Caco-2 (cell line): Measurements from ENCODE around the gene HOXB2. TPM values are rescaled to one million over a fixed set of nuclear protein-coding genes. Genes with fewer than 3 reads are reported as not detected.
A peak's percentile ranks its signal among the peaks of the same experiment; 100 is the strongest.

Experiments
- BruUV-seq: library from RNA; stranded (reverse); fragments of 400-500 nt; replicated peaks from 2 replicates; lab custom pipeline; 2021; lab: Mats Ljungman, UMichigan
- CTCF ChIA-PET: fragments of 300-600 bp; sonication (Branson Sonifier 250); formaldehyde crosslinking; loops from one replicate; lab custom pipeline; 2022; ENCODE audit warnings: antibody characterized with exemption; lab: Charles Lee
- POLR2A ChIA-PET: fragments of 300-600 bp; sonication (Branson Sonifier 250); formaldehyde crosslinking; loops from one replicate; lab custom pipeline; 2022; ENCODE audit warnings: antibody characterized with exemption; lab: Charles Lee
- DNase-seq, 2 experiments: peaks; one replicate each; pipeline versions ENCODE4 v3.0.0 to v3.0.0-alpha.2; 2020 to 2022
- H3K27me3 ChIP-seq: replicated peaks from 2 replicates; pipeline ENCODE4 v1.6.0; 2011; ENCODE audit warnings: low read length; ENCODE audit not compliant: control insufficient read depth, insufficient read depth
- H3K36me3 ChIP-seq: 2 replicates; pipeline ENCODE4 v1.5.1; 2011; ENCODE audit warnings: low read length; ENCODE audit not compliant: control insufficient read depth, insufficient read depth
- H3K4me1 ChIP-seq: fragments of 250-450 bp; sonication (Bioruptor Pico); 2 replicates; pipeline ENCODE4 v1.5.1; 2020; ENCODE audit warnings: mild to moderate bottlenecking
- H3K4me3 ChIP-seq: 2 replicates; pipeline ENCODE4 v1.5.1; 2011; ENCODE audit warnings: low read depth, mild to moderate bottlenecking, control low read depth, low read length
- H3K9me3 ChIP-seq: fragments of 250-450 bp; sonication (Bioruptor Pico); 2 replicates; pipeline ENCODE4 v1.5.1; 2020; ENCODE audit warnings: mild to moderate bottlenecking, moderate library complexity
- H3K27ac Mint-ChIP-seq: one replicate; pipeline ENCODE4 v1.8.0; 2022; ENCODE audit warnings: mixed read lengths; ENCODE audit not compliant: unreplicated experiment
- H3K27me3 Mint-ChIP-seq: one replicate; pipeline ENCODE4 v1.8.0; 2022; ENCODE audit warnings: mixed read lengths; ENCODE audit not compliant: insufficient read depth, unreplicated experiment
- H3K36me3 Mint-ChIP-seq: one replicate; pipeline ENCODE4 v1.8.0; 2022; ENCODE audit warnings: mild to moderate bottlenecking, mixed read lengths; ENCODE audit not compliant: insufficient read depth, unreplicated experiment
- H3K4me1 Mint-ChIP-seq: one replicate; pipeline ENCODE4 v1.8.0; 2022; ENCODE audit warnings: low read depth, mixed read lengths; ENCODE audit not compliant: unreplicated experiment
- H3K4me3 Mint-ChIP-seq: one replicate; pipeline ENCODE4 v1.8.0; 2022; ENCODE audit warnings: mild to moderate bottlenecking, moderate library complexity, mixed read lengths; ENCODE audit not compliant: unreplicated experiment
- H3K9me3 Mint-ChIP-seq: one replicate; pipeline ENCODE4 v1.8.0; 2022; ENCODE audit warnings: mixed read lengths; ENCODE audit not compliant: unreplicated experiment
- intact Hi-C: fragments of 100-400 bp; cut with micrococcal nuclease; formaldehyde crosslinking; loops from one replicate; pipeline ENCODE4 v1.10.0; 2022; ENCODE audit not compliant: unreplicated experiment
- total RNA-seq: library from RNA; stranded (reverse); gene quantifications from 2 replicates; pipeline ENCODE4 v1.2.3, GENCODE V29; 2022
- TF ChIP-seq, protein P1 (sequence below), 2 experiments: fragments of 200-600 bp in 1 of 2; IDR thresholded peaks; 1 replicate in 1 of 2; 2 replicates in 1 of 2; pipeline versions ENCODE4 v1.5.1 to v1.8.0; 2011 to 2022; ENCODE audit warnings: antibody characterized with exemption in 1 of 2, control low read depth in 1 of 2, inconsistent platforms in 1 of 2, low read depth in 1 of 2, low read length in 1 of 2, mild to moderate bottlenecking in 1 of 2, moderate library complexity in 1 of 2; ENCODE audit not compliant: insufficient read depth in 1 of 2, severe bottlenecking in 1 of 2, unreplicated experiment in 1 of 2

The HOXB2 gene
- total RNA-seq, 1 experiment from 2014 or later = 1.1 TPM

DNA sequence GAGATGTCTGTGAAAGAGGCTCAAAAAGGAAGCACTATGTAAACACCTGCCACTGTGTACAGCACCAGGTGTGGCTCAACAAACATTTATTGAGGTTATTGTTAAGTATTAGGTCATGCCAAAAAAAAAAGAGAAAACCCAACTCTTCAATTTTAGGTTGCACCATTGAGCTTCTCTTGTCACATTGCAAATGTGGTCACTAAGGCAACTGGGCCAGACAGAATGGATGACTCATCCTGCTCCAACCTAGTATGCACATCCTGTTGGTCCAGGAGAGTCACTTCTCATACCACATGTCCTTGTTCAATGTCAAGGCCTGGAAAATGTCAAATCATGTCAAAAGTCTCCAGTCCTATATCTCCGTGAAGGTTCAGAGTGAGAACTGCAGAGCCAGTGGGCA is 39.1 kb downstream of the HOXB2 start:
- Mint-ChIP-seq H3K36me3 (no peaks in the 10 kb centered on the region), H3K4me3 (no peak overlapping the region), H3K9me3 (no peaks in the 10 kb centered on the region), H3K27me3 (peaks cover 18% of the 10 kb centered on the region), H3K4me1 (peaks cover 19% of the 10 kb centered on the region), H3K27ac (no peak overlapping the region)
- peak in 1 of 2 experiments; percentile 53 for DNase-seq
- TF ChIP-seq, protein P1, sequence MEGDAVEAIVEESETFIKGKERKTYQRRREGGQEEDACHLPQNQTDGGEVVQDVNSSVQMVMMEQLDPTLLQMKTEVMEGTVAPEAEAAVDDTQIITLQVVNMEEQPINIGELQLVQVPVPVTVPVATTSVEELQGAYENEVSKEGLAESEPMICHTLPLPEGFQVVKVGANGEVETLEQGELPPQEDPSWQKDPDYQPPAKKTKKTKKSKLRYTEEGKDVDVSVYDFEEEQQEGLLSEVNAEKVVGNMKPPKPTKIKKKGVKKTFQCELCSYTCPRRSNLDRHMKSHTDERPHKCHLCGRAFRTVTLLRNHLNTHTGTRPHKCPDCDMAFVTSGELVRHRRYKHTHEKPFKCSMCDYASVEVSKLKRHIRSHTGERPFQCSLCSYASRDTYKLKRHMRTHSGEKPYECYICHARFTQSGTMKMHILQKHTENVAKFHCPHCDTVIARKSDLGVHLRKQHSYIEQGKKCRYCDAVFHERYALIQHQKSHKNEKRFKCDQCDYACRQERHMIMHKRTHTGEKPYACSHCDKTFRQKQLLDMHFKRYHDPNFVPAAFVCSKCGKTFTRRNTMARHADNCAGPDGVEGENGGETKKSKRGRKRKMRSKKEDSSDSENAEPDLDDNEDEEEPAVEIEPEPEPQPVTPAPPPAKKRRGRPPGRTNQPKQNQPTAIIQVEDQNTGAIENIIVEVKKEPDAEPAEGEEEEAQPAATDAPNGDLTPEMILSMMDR (IDR thresholded peaks at IDR 0.05; ENCODE audit: insufficient read depth in 1 of 2, low read depth in 1 of 2, low read length in 1 of 2, severe bottlenecking in 1 of 2, unreplicated experiment in 1 of 2) = no peak
- ChIA-PET CTCF (interaction anchor here (0.6 to 1.6 kb wide), 5 partner anchors 10 to 372 kb away, joined by 3 to 7 read pairs (median 4); no protein-coding TSS in a partner anchor), POLR2A (interaction anchor here (1.0 kb wide), 1 partner anchor 46 kb away, joined by 3 read pairs; no protein-coding TSS in a partner anchor)
- Histone ChIP-seq H3K9me3 (peaks cover 2% of the 10 kb centered on the region; the same call in 1 of the 2 replicates), H3K27me3 (no peaks in the 10 kb centered on the region), H3K36me3 (no peaks in the 10 kb centered on the region), H3K4me3 (no peak overlapping the region), H3K4me1 (peaks cover 8% of the 10 kb centered on the region)
- no TSS peak for BruUV-seq
- intact Hi-C loops = no loop called here

DNA sequence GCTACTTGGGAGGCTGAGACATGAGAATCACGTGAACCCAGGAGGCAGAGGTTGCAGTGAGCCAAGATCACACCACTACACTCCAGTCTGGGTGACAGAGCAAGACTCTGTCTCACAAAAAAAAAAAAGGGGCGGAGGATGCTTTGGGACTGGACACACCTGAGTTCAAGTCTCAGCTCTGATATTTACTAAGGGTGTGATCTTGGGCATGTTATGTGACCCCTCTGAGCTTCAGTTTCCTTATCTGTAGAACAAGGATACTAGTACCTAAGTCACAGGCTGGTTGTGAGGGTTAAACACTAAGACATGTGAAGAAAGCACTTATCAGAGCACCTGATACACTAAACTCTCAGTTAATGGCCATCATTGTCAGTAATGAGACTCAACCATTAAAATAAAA is 40.0 kb downstream of the HOXB2 start:
- TF ChIP-seq, protein P1 (IDR thresholded peaks at IDR 0.05; ENCODE audit: insufficient read depth in 1 of 2, low read depth in 1 of 2, low read length in 1 of 2, severe bottlenecking in 1 of 2, unreplicated experiment in 1 of 2) = no peak
- Mint-ChIP-seq H3K27ac (no peak overlapping the region), H3K9me3 (no peaks in the 10 kb centered on the region), H3K4me3 (no peak overlapping the region), H3K4me1 (peaks cover 27% of the 10 kb centered on the region), H3K36me3 (no peaks in the 10 kb centered on the region), H3K27me3 (peaks cover 12% of the 10 kb centered on the region)
- BruUV-seq = no TSS peak
- Histone ChIP-seq H3K27me3 (no peaks in the 10 kb centered on the region), H3K4me3 (no peak overlapping the region), H3K4me1 (peaks cover 16% of the 10 kb centered on the region), H3K9me3 (no peaks in the 10 kb centered on the region), H3K36me3 (no peaks in the 10 kb centered on the region)
- no peak for DNase-seq
- POLR2A ChIA-PET = no interaction called here
- intact Hi-C loops = no loop called here
- CTCF ChIA-PET = interaction anchor here (0.5 to 1.6 kb wide), 3 partner anchors 39 to 991 kb away, joined by 4 to 7 read pairs (median 5); no protein-coding TSS in a partner anchor

DNA sequence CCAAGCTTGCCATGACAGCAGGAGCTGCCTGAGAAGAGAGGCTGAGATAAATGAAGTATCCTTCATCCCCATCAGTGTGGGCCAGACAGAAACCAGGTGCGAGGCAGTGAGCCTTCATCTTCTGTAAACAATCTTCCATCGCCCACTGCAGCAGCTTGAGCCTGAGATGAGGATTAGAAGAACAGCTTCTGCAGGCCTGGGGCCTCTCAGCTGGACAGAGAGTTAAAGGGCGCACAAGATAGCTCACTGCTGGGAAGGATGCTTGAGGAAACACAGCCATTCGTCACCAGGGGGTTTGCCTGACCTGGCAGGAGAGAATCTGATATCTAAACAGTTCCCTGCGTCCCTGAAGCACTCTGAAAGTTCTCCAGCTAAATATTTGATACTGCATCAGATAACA is 41.2 kb downstream of the HOXB2 start:
- intact Hi-C loops = no loop called here
- CTCF ChIA-PET = interaction anchor here (0.6 to 0.7 kb wide), 3 partner anchors 52 to 74 kb away, joined by 3 read pairs; no protein-coding TSS in a partner anchor

More for the DNA sequence above, 41.2 kb downstream of the HOXB2 start:
- peaks cover 26% of the 10 kb centered on the region for H3K4me1 ChIP-seq
- no peak overlapping the region for H3K27ac Mint-ChIP-seq
- POLR2A ChIA-PET = no interaction called here
- TF ChIP-seq, protein P1 (IDR thresholded peaks at IDR 0.05; ENCODE audit: insufficient read depth in 1 of 2, low read depth in 1 of 2, low read length in 1 of 2, severe bottlenecking in 1 of 2, unreplicated experiment in 1 of 2) = no peak
- H3K27me3 ChIP-seq = no peaks in the 10 kb centered on the region
- peaks cover 8% of the 10 kb centered on the region for H3K27me3 Mint-ChIP-seq
- no peaks in the 10 kb centered on the region for H3K9me3 ChIP-seq
- no peaks in the 10 kb centered on the region for H3K9me3 Mint-ChIP-seq
- no peak overlapping the region for H3K4me3 ChIP-seq
- no peaks in the 10 kb centered on the region for H3K36me3 ChIP-seq
- H3K4me1 Mint-ChIP-seq = peaks cover 31% of the 10 kb centered on the region
- BruUV-seq = no TSS peak
- no peak overlapping the region for H3K4me3 Mint-ChIP-seq
- DNase-seq = no peak
- H3K36me3 Mint-ChIP-seq = no peaks in the 10 kb centered on the region
